MCF 10A (cell line): Measurements from ENCODE around the gene MAP3K8. TPM values are rescaled to one million over a fixed set of nuclear protein-coding genes. Genes with fewer than 3 reads are reported as not detected.
A peak's percentile ranks its signal among the peaks of the same experiment; 100 is the strongest.

ENCODE experiments used
- BruUV-seq: library from RNA; stranded (reverse); fragments of 400-500 nt; replicated peaks from 2 replicates; lab custom pipeline; 2021; lab: Mats Ljungman, UMichigan
- CTCF ChIA-PET: fragments of 300-600 bp; sonication (Branson Sonifier 250); formaldehyde crosslinking; extraction: SDS; loops from one replicate; lab custom pipeline; 2021; ENCODE audit warnings: antibody characterized with exemption, inconsistent platforms; lab: Yijun Ruan, JAX
- POLR2A ChIA-PET: fragments of 300-600, 350-650 bp; sonication (Branson Sonifier 250); formaldehyde crosslinking; extraction: SDS; loops from one replicate; lab custom pipeline; 2020; ENCODE audit warnings: antibody characterized with exemption, inconsistent platforms; lab: Yijun Ruan, JAX
- DNase-seq: peaks from one replicate; pipeline ENCODE4 v3.0.0-alpha.2; 2018; ENCODE audit not compliant: unreplicated experiment
- H3K27ac Mint-ChIP-seq: one replicate; pipeline ENCODE4 v1.8.0; 2022; ENCODE audit warnings: mild to moderate bottlenecking, low read depth, mixed read lengths; ENCODE audit not compliant: unreplicated experiment
- H3K27me3 Mint-ChIP-seq: one replicate; pipeline ENCODE4 v1.8.0; 2022; ENCODE audit warnings: mixed read lengths; ENCODE audit not compliant: insufficient read depth, unreplicated experiment
- H3K36me3 Mint-ChIP-seq: one replicate; pipeline ENCODE4 v1.8.0; 2022; ENCODE audit warnings: mild to moderate bottlenecking, moderate library complexity, mixed read lengths; ENCODE audit not compliant: insufficient read depth, unreplicated experiment
- H3K4me1 Mint-ChIP-seq: one replicate; pipeline ENCODE4 v1.8.0; 2022; ENCODE audit warnings: mixed read lengths; ENCODE audit not compliant: insufficient read depth, unreplicated experiment
- H3K4me3 Mint-ChIP-seq: one replicate; pipeline ENCODE4 v1.8.0; 2022; ENCODE audit warnings: mild to moderate bottlenecking, moderate library complexity, mixed read lengths; ENCODE audit not compliant: unreplicated experiment
- H3K9me3 Mint-ChIP-seq: one replicate; pipeline ENCODE4 v1.8.0; 2022; ENCODE audit warnings: mixed read lengths; ENCODE audit not compliant: unreplicated experiment
- CTCF ChIP-seq: fragments of 200-600 bp; IDR thresholded peaks from one replicate; pipeline ENCODE4 v1.8.0; 2022; ENCODE audit warnings: antibody characterized with exemption, mild to moderate bottlenecking; ENCODE audit not compliant: unreplicated experiment
- intact Hi-C: fragments of 100-400 bp; cut with micrococcal nuclease; formaldehyde crosslinking; loops from 2 replicates; pipeline ENCODE4 v1.14.1; 2022
- total RNA-seq: library from RNA; stranded (reverse); gene quantifications from 2 replicates; pipeline ENCODE4 v1.2.3, GENCODE V29; 2022

MAP3K8 gene
- total RNA-seq, 1 experiment from 2014 or later, result 1.5 TPM

GRCh38 chr10:30425336-30426075 is 8.5 kb upstream of the MAP3K8 start:
- intact Hi-C loops, result no loop called here
- TF ChIP-seq CTCF, result no peak
- peaks cover 16% of the 10 kb centered on the region for H3K4me1 Mint-ChIP-seq
- CTCF ChIA-PET, result interaction anchor here (0.6 kb wide), 2 partner anchors 72 to 78 kb away, joined by 3 read pairs; no protein-coding TSS in a partner anchor
- no peak overlapping the region for H3K27ac Mint-ChIP-seq
- POLR2A ChIA-PET, result interaction anchor here (0.6 kb wide), 1 partner anchor 9 kb away, joined by 3 read pairs; no protein-coding TSS in a partner anchor
- H3K9me3 Mint-ChIP-seq, result no peaks in the 10 kb centered on the region
- DNase-seq, result no peak
- BruUV-seq, result no TSS peak
- H3K27me3 Mint-ChIP-seq, result no peaks in the 10 kb centered on the region
- H3K4me3 Mint-ChIP-seq, result no peak overlapping the region
- H3K36me3 Mint-ChIP-seq, result no peaks in the 10 kb centered on the region

DNA sequence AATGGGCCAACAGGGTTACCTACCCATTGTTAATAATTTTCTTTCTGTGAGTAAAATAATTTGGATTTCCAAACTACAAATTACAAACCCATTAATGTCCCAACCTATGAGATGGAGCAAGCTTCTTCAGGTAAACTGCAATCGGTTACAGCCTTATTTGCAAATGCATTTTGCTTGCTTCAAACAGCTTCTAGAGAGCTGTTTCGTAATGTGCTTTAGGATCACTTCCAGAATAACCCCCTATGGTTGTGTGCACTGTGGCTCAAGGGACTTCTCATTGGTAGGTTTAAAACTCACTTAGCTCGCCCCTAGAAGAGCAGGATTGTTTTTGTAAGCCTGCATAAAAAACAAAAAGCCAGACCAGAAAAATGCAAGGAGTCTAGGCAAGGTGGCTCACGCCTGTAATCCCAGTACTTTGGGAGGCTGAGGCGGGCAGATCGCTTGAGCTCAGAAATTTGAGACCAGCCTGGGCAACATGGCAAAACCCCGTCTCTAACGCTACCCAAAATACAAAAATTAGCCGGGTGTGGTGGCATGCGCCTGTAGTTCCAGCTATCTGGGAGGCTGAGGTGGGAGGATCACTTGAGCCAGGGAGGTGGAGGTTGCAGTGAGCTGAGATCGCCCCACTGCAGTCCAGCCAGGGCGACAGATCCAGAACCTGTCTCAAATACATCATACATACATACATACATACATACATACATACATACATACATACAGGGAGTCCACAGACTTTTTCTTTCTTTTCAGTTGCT is 3.3 kb upstream of the MAP3K8 start:
- TSS peak; percentile 53 for BruUV-seq
- POLR2A ChIA-PET, result interaction anchor here (0.5 to 9.2 kb wide), 3 partner anchors 15 to 91 kb away, joined by 4 to 95 read pairs (median 12); no protein-coding TSS in a partner anchor
- H3K27ac Mint-ChIP-seq, result peak overlapping the region; percentile 78
- CTCF ChIA-PET, result interaction anchor here (0.6 to 1.3 kb wide), 8 partner anchors 10 to 241 kb away, joined by 3 to 5 read pairs (median 3); no protein-coding TSS in a partner anchor
- intact Hi-C loops, result loop anchor here (5.0 kb wide), 1 partner anchor 102 kb away; no protein-coding TSS in a partner anchor
- H3K36me3 Mint-ChIP-seq, result peaks cover 11% of the 10 kb centered on the region
- H3K4me1 Mint-ChIP-seq, result peaks cover 20% of the 10 kb centered on the region
- no peaks in the 10 kb centered on the region for H3K27me3 Mint-ChIP-seq
- H3K9me3 Mint-ChIP-seq, result no peaks in the 10 kb centered on the region
- peak overlapping the region; percentile 60 for H3K4me3 Mint-ChIP-seq
- TF ChIP-seq CTCF, result no peak
- no peak for DNase-seq

DNA sequence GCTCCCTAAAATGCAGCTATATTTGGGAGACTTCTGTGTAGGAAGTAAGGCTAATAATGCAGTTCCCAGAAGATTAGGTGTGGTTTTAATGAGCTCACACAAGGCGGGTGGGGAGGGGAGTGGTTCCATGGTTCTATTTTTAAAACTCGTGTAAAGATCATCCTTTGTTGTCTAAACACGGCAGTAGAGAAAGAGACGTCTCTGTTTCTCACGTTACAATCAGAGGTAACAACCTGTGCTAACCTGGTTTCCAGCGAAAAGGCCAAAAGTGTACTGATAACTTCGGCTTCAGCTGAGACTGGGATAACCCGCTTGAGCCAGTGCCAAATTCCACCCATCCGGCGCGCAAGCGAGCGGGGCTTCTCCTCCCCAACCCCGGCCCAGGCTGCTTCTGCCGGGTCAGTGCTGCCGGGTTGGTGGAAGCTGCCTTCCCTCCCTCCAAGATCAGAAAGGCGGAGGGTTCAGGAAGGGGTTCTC is 2.5 kb upstream of the MAP3K8 start:
- DNase-seq, result peak; percentile 59
- Mint-ChIP-seq H3K4me3 (peak overlapping the region; percentile 60), H3K27me3 (no peaks in the 10 kb centered on the region), H3K4me1 (peaks cover 26% of the 10 kb centered on the region), H3K36me3 (peaks cover 11% of the 10 kb centered on the region), H3K27ac (peak overlapping the region; percentile 78), H3K9me3 (no peaks in the 10 kb centered on the region)
- TF ChIP-seq CTCF, result no peak
- ChIA-PET POLR2A (interaction anchor here (0.7 to 9.2 kb wide), 3 partner anchors 8 to 24 kb away, joined by 4 to 95 read pairs (median 12); no protein-coding TSS in a partner anchor), CTCF (interaction anchor here (0.9 to 1.3 kb wide), 3 partner anchors 13 to 102 kb away, joined by 3 to 5 read pairs (median 3); no protein-coding TSS in a partner anchor)
- intact Hi-C loops, result loop anchor here (5.0 kb wide), 1 partner anchor 101 kb away; no protein-coding TSS in a partner anchor
- no TSS peak for BruUV-seq
